HEK293 (cell line): ENCODE results near the gene ZFP62.

Experiments
- ATF2 ChIP-seq: fragments of 450-650 bp; formaldehyde crosslinking; IDR thresholded peaks from 2 replicates; pipeline ENCODE4 v1.5.1; 2016; ENCODE audit warnings: missing biosample characterization, missing genetic modification characterization, low read depth
- FEZF1 ChIP-seq: fragments of 450-650 bp; formaldehyde crosslinking; IDR thresholded peaks from 2 replicates; pipeline ENCODE4 v1.5.1; 2016; ENCODE audit warnings: missing biosample characterization, missing genetic modification characterization
- PRDM6 ChIP-seq: fragments of 450-650 bp; formaldehyde crosslinking; IDR thresholded peaks from 2 replicates; pipeline ENCODE4 v1.5.1; 2017; ENCODE audit warnings: missing biosample characterization, missing genetic modification characterization
- SCRT2 ChIP-seq: fragments of 450-650 bp; formaldehyde crosslinking; IDR thresholded peaks from 2 replicates; pipeline ENCODE4 v1.5.1; 2016; ENCODE audit warnings: missing biosample characterization, missing genetic modification characterization
- ZBTB10 ChIP-seq: fragments of 450-650 bp; formaldehyde crosslinking; IDR thresholded peaks from 2 replicates; pipeline ENCODE4 v1.5.1; 2016; ENCODE audit warnings: missing biosample characterization, missing genetic modification characterization
- ZBTB49 ChIP-seq: fragments of 450-650 bp; formaldehyde crosslinking; IDR thresholded peaks from 2 replicates; pipeline ENCODE4 v1.5.1; 2016; ENCODE audit warnings: missing biosample characterization, missing genetic modification characterization, low read depth
- ZNF148 ChIP-seq: fragments of 450-650 bp; formaldehyde crosslinking; IDR thresholded peaks from 2 replicates; pipeline ENCODE4 v1.5.0; 2017; ENCODE audit warnings: missing biosample characterization, missing genetic modification characterization, borderline replicate concordance
- ZNF157 ChIP-seq: fragments of 450-650 bp; formaldehyde crosslinking; IDR thresholded peaks from 2 replicates; pipeline ENCODE4 v1.5.1; 2016; ENCODE audit warnings: missing biosample characterization, missing genetic modification characterization
- ZNF184 ChIP-seq: fragments of 450-650 bp; IDR thresholded peaks from 2 replicates; pipeline ENCODE4 v1.5.1; 2018; ENCODE audit warnings: missing biosample characterization, mild to moderate bottlenecking, missing genetic modification characterization
- ZNF19 ChIP-seq: fragments of 450-650 bp; formaldehyde crosslinking; IDR thresholded peaks from 2 replicates; pipeline ENCODE4; 2016; ENCODE audit warnings: missing biosample characterization, missing genetic modification characterization, low read depth
- ZNF280D ChIP-seq: fragments of 450-650 bp; formaldehyde crosslinking; IDR thresholded peaks from 2 replicates; pipeline ENCODE4 v1.5.1; 2016; ENCODE audit warnings: missing biosample characterization, missing genetic modification characterization
- ZNF341 ChIP-seq: fragments of 450-650 bp; formaldehyde crosslinking; IDR thresholded peaks from 2 replicates; pipeline ENCODE4; 2016; ENCODE audit warnings: low read depth, missing biosample characterization, missing genetic modification characterization
- ZNF501 ChIP-seq: fragments of 450-650 bp; formaldehyde crosslinking; IDR thresholded peaks from 2 replicates; pipeline ENCODE4 v1.5.1; 2016; ENCODE audit warnings: missing biosample characterization, missing genetic modification characterization
- ZNF548 ChIP-seq: fragments of 450-650 bp; formaldehyde crosslinking; IDR thresholded peaks from 2 replicates; pipeline ENCODE4 v1.5.1; 2016; ENCODE audit warnings: missing biosample characterization, missing genetic modification characterization
- ZNF624 ChIP-seq: fragments of 450-650 bp; formaldehyde crosslinking; IDR thresholded peaks from 2 replicates; pipeline ENCODE4 v1.5.1; 2017; ENCODE audit warnings: missing biosample characterization, missing genetic modification characterization
- ZNF660 ChIP-seq: fragments of 450-650 bp; IDR thresholded peaks from 2 replicates; pipeline ENCODE4 v1.5.1; 2018; ENCODE audit warnings: missing biosample characterization, mild to moderate bottlenecking, missing genetic modification characterization
- ZNF776 ChIP-seq: fragments of 450-650 bp; formaldehyde crosslinking; IDR thresholded peaks from 2 replicates; pipeline ENCODE4 v1.5.0; 2017; ENCODE audit warnings: missing biosample characterization, missing genetic modification characterization, borderline replicate concordance
- ZNF777 ChIP-seq: fragments of 450-650 bp; formaldehyde crosslinking; IDR thresholded peaks from 2 replicates; pipeline ENCODE4 v1.5.1; 2017; ENCODE audit warnings: missing biosample characterization, missing genetic modification characterization, borderline replicate concordance
- ZNF837 ChIP-seq: fragments of 450-650 bp; formaldehyde crosslinking; IDR thresholded peaks from 2 replicates; pipeline ENCODE4 v1.5.1; 2016; ENCODE audit warnings: missing biosample characterization, missing genetic modification characterization
- ZSCAN18 ChIP-seq: fragments of 450-650 bp; formaldehyde crosslinking; IDR thresholded peaks from 2 replicates; pipeline ENCODE4 v1.5.1; 2016; ENCODE audit warnings: missing biosample characterization, missing genetic modification characterization
- ZSCAN4 ChIP-seq: fragments of 450-650 bp; formaldehyde crosslinking; IDR thresholded peaks from 2 replicates; pipeline ENCODE4 v1.5.1; 2017; ENCODE audit warnings: missing biosample characterization, missing genetic modification characterization

ZFP62 gene

GRCh38 chr5:180802325-180803180 is 58.5 kb downstream of the ZFP62 start, which contains the start of gene MGAT1 (continued):
- no peak for TF ChIP-seq ZNF280D (tag by site-specific recombination)
- TF ChIP-seq ZNF548 (tag by site-specific recombination), result no peak
- TF ChIP-seq ZNF184, result no peak
- peak; percentile 44; the same call in 1 of the 2 replicates for TF ChIP-seq ZNF777 (tag by site-specific recombination)
- no peak for TF ChIP-seq ZNF837 (tag by site-specific recombination)
- no peak for TF ChIP-seq ZNF148 (tag by site-specific recombination)
- TF ChIP-seq ZBTB10 (tag by site-specific recombination), result no peak; the same call in 1 of the 2 replicates
- no peak for TF ChIP-seq ZNF776 (tag by site-specific recombination)
- no peak for TF ChIP-seq ZNF624 (tag by site-specific recombination)
- no peak for TF ChIP-seq FEZF1 (tag by site-specific recombination)
- peak; percentile 25; the same call in 1 of the 2 replicates for TF ChIP-seq ZSCAN4 (tag by site-specific recombination)
- TF ChIP-seq ZSCAN18 (tag by site-specific recombination), result no peak
- TF ChIP-seq ZNF501, result peak; percentile 70; the same call in 1 of the 2 replicates
- TF ChIP-seq SCRT2 (tag by site-specific recombination), result no peak
- TF ChIP-seq PRDM6 (tag by site-specific recombination), result no peak
- no peak for TF ChIP-seq ZNF157 (tag by site-specific recombination)
- no peak for TF ChIP-seq ZBTB49 (tag by site-specific recombination)
- no peak for TF ChIP-seq ATF2 (tag by site-specific recombination)
- TF ChIP-seq ZNF660 (tag by site-specific recombination), result peak; percentile 51
- TF ChIP-seq ZNF19 (tag by site-specific recombination), result no peak
- no peak for TF ChIP-seq ZNF341
